ENCODE results near the gene IFRD2.

IFRD2 gene

DNA sequence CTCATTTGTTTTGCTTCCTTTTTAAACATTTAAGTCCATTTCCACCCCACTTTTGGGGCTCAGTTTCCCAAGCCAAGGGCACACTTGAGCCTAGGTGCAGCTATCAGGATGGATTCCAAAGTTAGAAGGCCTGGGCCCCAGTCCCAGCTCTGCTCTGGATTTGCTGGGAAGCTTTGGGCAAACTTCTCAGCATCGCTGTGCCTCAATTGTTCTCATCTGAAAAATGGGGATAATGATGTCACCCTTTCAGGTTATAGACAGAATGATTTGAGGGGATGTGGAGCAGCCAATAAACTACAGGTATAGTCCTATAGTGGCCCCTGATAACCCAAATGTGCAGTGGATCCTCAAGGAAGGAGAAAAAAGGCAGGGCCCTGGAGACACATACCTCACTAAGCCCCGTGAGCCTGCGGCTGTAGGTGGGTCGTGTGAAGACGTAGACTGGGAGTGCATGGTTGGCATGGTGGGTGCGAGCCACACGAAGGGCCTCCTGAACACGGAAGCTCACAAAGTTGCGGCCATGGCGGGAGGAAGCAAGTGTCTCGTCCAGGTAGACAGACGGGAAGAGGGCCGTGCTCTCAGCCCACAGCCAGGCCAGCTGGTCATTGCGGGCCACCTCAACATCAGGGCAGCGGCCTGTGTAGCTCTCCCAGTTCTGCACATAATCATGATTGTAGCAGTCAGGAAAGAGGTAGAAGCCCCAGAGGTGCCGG, 27.1 kb upstream of the IFRD2 start:
- no peaks in the 10 kb centered on the region for H3K9me3 ChIP-seq
- no peaks in the 10 kb centered on the region for H3K27me3 ChIP-seq
- TF ChIP-seq, protein P1, sequence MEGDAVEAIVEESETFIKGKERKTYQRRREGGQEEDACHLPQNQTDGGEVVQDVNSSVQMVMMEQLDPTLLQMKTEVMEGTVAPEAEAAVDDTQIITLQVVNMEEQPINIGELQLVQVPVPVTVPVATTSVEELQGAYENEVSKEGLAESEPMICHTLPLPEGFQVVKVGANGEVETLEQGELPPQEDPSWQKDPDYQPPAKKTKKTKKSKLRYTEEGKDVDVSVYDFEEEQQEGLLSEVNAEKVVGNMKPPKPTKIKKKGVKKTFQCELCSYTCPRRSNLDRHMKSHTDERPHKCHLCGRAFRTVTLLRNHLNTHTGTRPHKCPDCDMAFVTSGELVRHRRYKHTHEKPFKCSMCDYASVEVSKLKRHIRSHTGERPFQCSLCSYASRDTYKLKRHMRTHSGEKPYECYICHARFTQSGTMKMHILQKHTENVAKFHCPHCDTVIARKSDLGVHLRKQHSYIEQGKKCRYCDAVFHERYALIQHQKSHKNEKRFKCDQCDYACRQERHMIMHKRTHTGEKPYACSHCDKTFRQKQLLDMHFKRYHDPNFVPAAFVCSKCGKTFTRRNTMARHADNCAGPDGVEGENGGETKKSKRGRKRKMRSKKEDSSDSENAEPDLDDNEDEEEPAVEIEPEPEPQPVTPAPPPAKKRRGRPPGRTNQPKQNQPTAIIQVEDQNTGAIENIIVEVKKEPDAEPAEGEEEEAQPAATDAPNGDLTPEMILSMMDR (IDR thresholded peaks at IDR 0.05; ENCODE audit: low read depth, low read length), result no peak
- H3K36me3 ChIP-seq, result peaks cover 17% of the 10 kb centered on the region
- no peak for DNase-seq
- H3K4me1 ChIP-seq, result peaks cover 3% of the 10 kb centered on the region
- no peak overlapping the region for H3K4me3 ChIP-seq (ENCODE audit: low read depth, low read length)

- peaks cover 3% of the 10 kb centered on the region for H3K4me1 ChIP-seq
Measured at GRCh38 chr3:50318615-50319014, 26.4 kb upstream of the IFRD2 start.

DNA sequence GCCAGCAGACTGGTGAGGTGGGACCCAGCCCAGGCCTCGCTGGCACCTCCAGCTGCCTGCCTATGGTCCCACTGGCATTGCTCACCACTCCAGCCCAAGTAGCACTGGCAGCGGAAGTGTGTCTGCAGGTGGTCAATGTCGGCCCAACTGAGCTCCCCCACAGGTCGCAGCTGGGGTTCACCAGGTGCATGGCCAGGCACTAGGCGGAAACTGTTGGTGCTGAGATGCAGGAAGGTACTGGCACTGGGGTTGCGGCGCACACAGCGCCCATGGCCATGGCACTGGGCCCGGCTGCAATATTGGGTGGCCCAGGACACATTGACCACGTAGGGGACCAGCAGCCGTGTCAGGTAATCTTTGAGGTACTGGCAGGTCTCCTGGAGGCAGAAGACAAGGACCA, 25.9 kb upstream of the IFRD2 start:
- DNase-seq, result no peak
- TF ChIP-seq, protein P1 (IDR thresholded peaks at IDR 0.05; ENCODE audit: low read depth, low read length), result no peak
- no peak overlapping the region for H3K4me3 ChIP-seq (ENCODE audit: low read depth, low read length)
- peaks cover 17% of the 10 kb centered on the region for H3K36me3 ChIP-seq
- no peaks in the 10 kb centered on the region for H3K27me3 ChIP-seq
- H3K4me1 ChIP-seq, result peaks cover 3% of the 10 kb centered on the region
- no peaks in the 10 kb centered on the region for H3K9me3 ChIP-seq

More at GRCh38 chr3:50318615-50319014, 26.4 kb upstream of the IFRD2 start:
- no peaks in the 10 kb centered on the region for H3K9me3 ChIP-seq
- DNase-seq, result no peak
- H3K27me3 ChIP-seq, result no peaks in the 10 kb centered on the region
- TF ChIP-seq, protein P1 (IDR thresholded peaks at IDR 0.05; ENCODE audit: low read depth, low read length), result no peak
- no peak overlapping the region for H3K4me3 ChIP-seq (ENCODE audit: low read depth, low read length)
- H3K36me3 ChIP-seq, result peaks cover 17% of the 10 kb centered on the region

- Histone ChIP-seq H3K9me3 (no peaks in the 10 kb centered on the region), H3K27me3 (no peaks in the 10 kb centered on the region), H3K4me1 (peaks cover 3% of the 10 kb centered on the region), H3K4me3 (ENCODE audit: low read depth, low read length) (no peak overlapping the region), H3K36me3 (peaks cover 17% of the 10 kb centered on the region)
- TF ChIP-seq, protein P1 (IDR thresholded peaks at IDR 0.05; ENCODE audit: low read depth, low read length), result no peak
- no peak for DNase-seq
Measured at GRCh38 chr3:50317300-50317699, 25.1 kb upstream of the IFRD2 start.

GRCh38 chr3:50316657-50317242, 24.5 kb upstream of the IFRD2 start:
- Histone ChIP-seq H3K4me1 (no peaks in the 10 kb centered on the region; the same call in none of the 2 replicates), H3K4me3 (ENCODE audit: low read depth, low read length) (no peak overlapping the region), H3K27me3 (no peaks in the 10 kb centered on the region), H3K36me3 (peaks cover 17% of the 10 kb centered on the region), H3K9me3 (no peaks in the 10 kb centered on the region)
- no peak for DNase-seq
- TF ChIP-seq, protein P1 (IDR thresholded peaks at IDR 0.05; ENCODE audit: low read depth, low read length), result no peak

GRCh38 chr3:50314816-50315215, 22.6 kb upstream of the IFRD2 start:
- no peak overlapping the region for H3K4me3 ChIP-seq (ENCODE audit: low read depth, low read length)
- H3K36me3 ChIP-seq, result peaks cover 14% of the 10 kb centered on the region
- no peak for DNase-seq
- H3K27me3 ChIP-seq, result no peaks in the 10 kb centered on the region
- H3K9me3 ChIP-seq, result no peaks in the 10 kb centered on the region
- TF ChIP-seq, protein P1 (IDR thresholded peaks at IDR 0.05; ENCODE audit: low read depth, low read length), result no peak
- H3K4me1 ChIP-seq, result no peaks in the 10 kb centered on the region
